ENCODE measurements around the gene PDXP.
"Not testable (repeated sequence)": the region's sequence is repeated elsewhere in the genome, so short reads cannot be mapped to it uniquely, and the experiment has no call there.

The PDXP gene

GRCh38 chr22:37674951-37675929 is 16.7 kb downstream of the PDXP start, which contains the start of gene LGALS1:
LGALS1 (plus strand) TSS chr22:37675636; CDS start chr22:37675703, 67 bp downstream.
- peak; percentile 95 for DNase-seq (ENCODE audit: low spot score)

- peak; percentile 35 for DNase-seq (ENCODE audit: low spot score)
These were observed 17.6 kb downstream of the PDXP start for GRCh38 chr22:37675930-37676735.

DNA sequence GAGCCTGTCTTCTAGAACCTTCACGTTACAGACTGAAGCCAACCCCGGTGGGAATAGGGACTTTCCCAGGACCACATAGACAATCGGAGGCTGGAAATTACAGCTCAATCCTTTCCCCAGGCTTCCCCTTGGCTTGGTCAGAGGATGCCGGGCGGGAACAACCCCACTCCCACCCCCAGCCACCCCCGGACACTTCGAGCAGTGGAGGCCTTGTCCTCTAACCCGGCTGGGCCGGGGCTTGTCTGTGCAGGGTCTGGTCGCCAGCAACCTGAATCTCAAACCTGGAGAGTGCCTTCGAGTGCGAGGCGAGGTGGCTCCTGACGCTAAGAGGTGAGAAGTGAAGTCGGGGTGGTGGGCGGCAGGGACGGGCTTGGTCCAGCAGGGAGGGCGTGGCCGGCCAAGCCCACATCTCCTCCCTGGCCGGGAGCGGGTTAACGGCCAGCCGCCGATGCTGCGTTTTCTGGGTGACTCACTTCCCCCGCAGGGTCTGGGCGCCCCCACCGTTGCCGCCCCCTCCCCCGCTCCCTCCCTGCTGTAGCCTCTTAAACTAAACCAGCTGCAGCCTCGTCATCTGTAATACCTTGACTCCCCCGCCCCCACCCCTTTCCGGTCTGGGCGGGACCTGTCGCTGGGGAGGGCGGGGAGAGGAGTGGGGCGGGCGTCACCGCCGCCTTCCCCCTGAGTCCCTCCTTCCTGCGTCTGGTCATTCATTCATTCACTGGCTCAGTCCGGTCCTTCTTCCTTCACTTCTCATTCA is 18.4 kb downstream of the PDXP start:
- DNase-seq (ENCODE audit: low spot score): peak; percentile 97

DNA sequence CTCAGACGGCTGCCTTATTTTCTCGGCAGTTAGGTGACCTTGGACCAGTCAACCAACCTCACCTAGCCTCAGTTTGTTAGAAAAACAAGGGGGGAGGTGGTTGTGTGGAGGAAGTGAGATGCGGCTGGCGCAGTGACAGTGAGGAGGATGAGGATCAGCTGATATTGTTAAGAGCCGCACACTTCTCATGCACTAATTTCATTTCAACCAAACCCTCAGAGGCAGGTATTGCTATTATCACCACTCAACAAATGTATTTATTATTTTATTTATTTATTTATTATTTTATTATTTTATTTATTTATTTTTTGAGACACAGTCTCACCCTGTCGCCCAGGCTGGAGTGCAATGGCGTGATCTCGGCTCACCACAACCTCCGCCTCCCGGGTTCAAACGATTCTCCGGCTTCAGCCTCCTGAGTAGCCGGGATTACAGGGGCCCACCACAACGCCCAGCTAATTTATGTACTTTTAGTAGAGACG is 19.0 kb downstream of the PDXP start:
- no peak for DNase-seq (ENCODE audit: low spot score)

DNA sequence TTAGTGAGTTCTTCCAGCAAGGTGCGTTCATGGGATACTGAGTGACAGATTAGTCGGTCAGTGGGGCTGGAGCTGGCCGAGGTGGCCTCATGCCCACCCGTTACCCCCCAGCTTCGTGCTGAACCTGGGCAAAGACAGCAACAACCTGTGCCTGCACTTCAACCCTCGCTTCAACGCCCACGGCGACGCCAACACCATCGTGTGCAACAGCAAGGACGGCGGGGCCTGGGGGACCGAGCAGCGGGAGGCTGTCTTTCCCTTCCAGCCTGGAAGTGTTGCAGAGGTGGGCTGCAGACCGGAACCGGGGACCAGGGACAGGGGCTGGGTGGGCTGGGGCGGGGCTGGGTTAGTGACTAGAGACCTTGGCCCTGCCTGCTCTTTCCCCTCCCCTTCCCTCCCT is 19.8 kb downstream of the PDXP start:
- no peak for DNase-seq (ENCODE audit: low spot score)

DNA sequence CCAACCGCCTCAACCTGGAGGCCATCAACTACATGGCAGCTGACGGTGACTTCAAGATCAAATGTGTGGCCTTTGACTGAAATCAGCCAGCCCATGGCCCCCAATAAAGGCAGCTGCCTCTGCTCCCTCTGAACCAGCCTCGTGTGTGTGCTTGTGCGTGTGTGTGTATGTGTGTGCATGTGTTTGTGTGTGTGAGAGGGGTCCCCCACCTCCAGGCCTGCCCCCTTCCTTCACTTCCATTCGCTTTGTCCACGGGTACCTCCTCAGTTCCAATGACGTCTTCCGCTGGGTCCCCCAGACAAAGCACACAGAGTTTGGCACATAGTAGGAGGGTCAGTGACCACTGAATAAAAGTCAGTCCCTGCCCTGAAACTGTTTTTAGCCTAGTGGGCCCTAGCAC is 21.1 kb downstream of the PDXP start:
- no peak for DNase-seq (ENCODE audit: low spot score)

DNA sequence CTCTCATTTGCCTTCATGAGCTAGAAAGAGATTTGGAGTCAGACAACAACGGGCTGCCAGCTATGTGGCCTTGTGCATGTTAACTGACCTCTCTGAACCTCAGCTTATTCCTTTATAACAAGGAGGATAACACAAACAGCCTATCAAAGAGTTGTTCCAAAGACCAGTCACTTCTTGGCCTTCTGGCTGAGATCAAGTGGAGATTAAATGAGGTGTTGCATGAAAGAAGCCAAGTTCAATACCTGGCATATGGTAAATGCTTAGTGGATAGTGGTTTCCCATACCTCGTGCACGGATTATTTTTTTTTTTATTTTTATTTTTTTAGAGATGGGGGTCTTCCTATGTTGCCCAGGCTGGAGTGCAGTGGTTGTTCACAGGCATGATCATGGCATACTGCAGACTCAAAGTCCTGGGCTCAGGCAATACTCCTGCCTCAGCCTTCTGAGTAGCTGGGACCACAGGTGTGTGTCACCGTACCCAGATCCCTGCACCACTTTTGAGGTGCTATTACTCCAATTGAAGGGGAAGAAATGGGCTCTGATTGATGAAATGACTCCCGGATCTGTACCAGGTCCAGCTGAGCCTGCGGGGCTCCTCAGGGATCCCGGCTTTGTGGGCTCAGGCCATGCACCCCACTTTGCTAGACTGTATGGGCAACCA is 21.8 kb downstream of the PDXP start:
- DNase-seq (ENCODE audit: low spot score): peak; percentile 23

- peak; percentile 50 for DNase-seq (ENCODE audit: low spot score)
These were observed 22.5 kb downstream of the PDXP start for GRCh38 chr22:37681001-37681424.

DNA sequence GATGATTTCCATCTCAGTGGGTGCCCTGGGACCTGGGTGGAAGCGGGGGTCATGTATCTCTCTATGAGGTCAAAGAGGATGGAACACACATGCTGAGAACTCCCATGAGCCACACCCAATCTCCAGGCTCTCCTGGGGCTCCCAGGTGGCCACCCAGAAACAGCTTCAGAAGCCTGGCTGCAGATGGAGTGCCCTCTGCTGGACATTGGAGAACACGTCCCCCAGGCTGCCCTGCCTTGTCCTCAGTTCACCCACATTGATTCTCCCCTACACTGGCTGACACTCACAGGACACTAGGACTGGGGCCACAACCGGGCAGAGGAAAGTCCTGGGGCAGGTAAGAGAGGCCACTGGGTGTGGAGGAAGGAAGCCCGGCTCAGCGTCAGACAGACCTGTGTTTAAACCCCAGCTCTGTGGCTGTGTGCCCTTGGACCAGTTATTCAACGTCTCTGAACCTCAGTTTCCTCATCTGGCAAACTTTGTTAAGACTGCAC is 23.1 kb downstream of the PDXP start:
- DNase-seq (ENCODE audit: low spot score): peak; percentile 82

GRCh38 chr22:37684803-37685615 is 26.5 kb downstream of the PDXP start:
- no peak for DNase-seq (ENCODE audit: low spot score)

GRCh38 chr22:37686002-37686982 is 27.8 kb downstream of the PDXP start, which contains the start of gene NOL12:
NOL12 (plus strand) TSS chr22:37686343; CDS start chr22:37686393, 50 bp downstream.
- DNase-seq (ENCODE audit: low spot score): peak; percentile 88

DNA sequence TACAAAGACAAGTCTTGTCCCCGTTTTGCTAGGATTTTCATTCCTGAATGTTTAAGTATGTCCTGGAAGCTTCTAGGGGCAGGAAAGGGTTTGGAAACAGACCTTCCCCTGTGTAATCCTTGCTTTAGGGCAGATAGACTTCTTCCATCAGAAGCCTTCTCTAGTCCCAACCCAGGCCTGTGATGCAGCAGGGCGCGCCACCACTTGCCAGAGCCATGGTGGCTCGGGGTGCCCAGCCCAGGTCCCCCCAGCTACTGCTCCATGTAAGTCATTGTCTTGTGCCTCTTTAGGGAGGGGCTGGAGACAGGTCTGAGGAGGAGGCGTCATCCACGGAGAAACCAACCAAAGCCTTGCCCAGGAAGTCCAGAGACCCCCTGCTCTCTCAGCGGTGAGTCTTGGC is 31.9 kb downstream of the PDXP start:
- no peak for DNase-seq (ENCODE audit: low spot score)

GRCh38 chr22:37690901-37691504 is 32.5 kb downstream of the PDXP start:
- DNase-seq (ENCODE audit: low spot score): no peak

DNA sequence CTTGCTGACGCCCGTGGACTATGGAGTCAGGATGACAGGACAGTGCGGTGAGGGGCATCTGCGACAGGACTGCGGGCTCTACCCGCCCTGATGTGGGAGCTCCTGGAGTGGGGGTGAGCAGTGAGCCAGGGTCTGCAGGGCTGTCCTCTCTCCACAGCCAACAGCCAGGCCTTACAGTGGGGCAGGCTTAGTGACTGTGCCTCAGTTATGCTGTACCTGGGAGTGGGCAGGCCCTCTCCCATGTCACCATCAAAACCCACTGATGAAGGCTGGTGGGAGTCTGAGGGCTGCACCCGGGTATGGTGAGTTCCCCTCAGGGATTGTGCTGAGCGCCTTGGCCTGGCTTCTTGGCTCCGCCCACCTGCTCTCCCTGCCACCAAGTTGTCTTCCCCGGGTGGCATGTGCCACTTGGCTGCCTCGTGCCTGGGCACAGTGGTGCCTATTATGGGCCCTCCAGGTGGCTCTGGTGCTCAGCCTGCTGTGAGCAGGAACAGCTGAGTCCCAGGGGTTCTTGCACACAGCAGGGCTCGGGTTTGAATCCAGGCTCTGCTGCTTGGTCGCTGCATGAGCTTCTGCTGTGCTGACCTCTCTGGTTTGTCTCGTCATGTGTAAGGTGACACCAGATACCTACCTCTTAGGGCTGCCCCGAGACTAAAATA is 34.2 kb downstream of the PDXP start:
- DNase-seq (ENCODE audit: low spot score): no peak

DNA sequence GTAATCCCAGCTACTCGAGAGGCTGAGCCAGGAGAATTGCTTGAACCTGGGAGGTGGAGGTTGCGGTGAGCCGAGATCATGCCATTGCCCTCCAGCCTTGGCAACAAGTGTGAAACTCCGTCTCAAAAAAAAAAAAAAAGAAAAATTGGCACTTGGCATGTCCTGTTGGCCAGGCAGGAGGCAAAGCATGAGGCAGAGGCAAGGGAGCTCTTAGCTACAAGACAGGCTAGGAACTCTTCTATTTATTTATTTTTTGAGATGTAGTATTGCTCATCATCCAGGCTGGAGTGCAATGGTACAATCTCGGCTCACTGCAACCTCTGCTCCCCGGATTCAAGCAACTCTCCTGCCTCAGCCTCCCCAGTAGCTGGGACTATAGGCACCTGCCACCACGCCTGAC is 35.6 kb downstream of the PDXP start:
- DNase-seq (ENCODE audit: low spot score): not testable (repeated sequence)

DNA sequence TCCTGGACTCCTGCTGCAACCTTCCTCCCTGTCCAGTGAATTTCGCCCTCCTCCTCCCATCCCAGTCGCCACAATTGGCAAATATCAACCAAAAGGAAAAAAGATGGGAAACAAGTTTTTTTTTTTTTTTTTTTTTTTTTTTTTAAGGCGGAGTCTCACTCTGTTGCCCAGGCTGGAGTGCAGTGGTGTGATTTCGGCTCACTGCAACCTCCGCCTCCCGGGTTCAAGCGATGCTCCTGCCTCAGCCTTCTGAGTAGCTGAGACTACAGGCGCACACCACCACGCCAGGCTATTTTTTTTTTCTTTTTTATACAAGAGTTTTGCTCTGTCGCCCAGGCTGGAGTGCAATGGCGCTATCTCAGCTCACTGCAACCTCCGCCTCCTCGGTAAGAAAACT is 37.7 kb downstream of the PDXP start:
- not testable (repeated sequence) for DNase-seq (ENCODE audit: low spot score)

GRCh38 chr22:37696657-37697537 is 38.4 kb downstream of the PDXP start, which contains the start of gene TRIOBP:
TRIOBP (plus strand) TSS chr22:37697048; CDS start chr22:37701366, 4,318 bp downstream.
- DNase-seq (ENCODE audit: low spot score): peak; percentile 93
